Omental fat pad (tissue), 4 donors: Measurements from ENCODE around the gene SART1. TPM values are rescaled to one million over a fixed set of nuclear protein-coding genes. Genes with fewer than 3 reads are reported as not detected.
A peak's percentile ranks its signal among the peaks of the same experiment; 100 is the strongest.

Experiments
- ATAC-seq: fragments of 150-250 bp; one replicate; pipeline ENCODE4 v1.9.1; 2016; ENCODE audit warnings: mild to moderate bottlenecking, moderate library complexity; ENCODE audit not compliant: low FRiP score
- DNase-seq: peaks from one replicate; pipeline ENCODE4 v3.0.0-alpha.2; 2019; ENCODE audit warnings: low spot score
- CTCF ChIP-seq, 3 donors: fragments of 450-650 bp; IDR thresholded peaks; one replicate each; pipeline ENCODE4 v1.5.1; 2016 to 2017; ENCODE audit warnings: antibody characterized with exemption in 3 of 3, mild to moderate bottlenecking in 3 of 3, moderate library complexity in 2 of 3
- total RNA-seq, 4 donors: library from RNA; depleted of rRNA; stranded (reverse); fragments of >200 nt; gene quantifications; one replicate each; pipeline ENCODE4 v1.1.0, GENCODE V29; 2016

Gene SART1
- total RNA-seq, 4 donors from 2014 or later = 22.5 to 62.4 (median 47.1) TPM

DNA sequence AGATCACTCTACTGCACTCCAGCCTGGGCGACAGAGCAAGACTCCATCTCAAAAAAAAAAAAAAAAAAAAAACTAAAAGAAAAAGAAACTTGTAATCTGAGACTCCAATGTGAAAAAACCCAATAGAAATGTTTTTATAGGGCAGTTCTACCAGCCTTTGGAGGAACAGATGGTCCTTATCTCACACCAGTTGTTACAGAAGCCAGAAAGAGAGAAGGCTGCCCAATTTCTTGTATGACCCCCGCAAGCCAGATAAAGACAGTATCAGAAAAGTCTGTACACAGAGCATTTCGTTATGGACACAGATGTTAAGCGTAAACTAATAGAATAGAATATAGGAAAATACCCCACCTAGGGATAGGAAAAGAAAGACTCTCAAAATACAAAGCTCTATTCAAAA, 27.5 kb upstream of the SART1 start:
- DNase-seq (no peak), ATAC-seq (no peak)
- no peak for TF ChIP-seq CTCF (IDR thresholded peaks at IDR 0.05)

DNA sequence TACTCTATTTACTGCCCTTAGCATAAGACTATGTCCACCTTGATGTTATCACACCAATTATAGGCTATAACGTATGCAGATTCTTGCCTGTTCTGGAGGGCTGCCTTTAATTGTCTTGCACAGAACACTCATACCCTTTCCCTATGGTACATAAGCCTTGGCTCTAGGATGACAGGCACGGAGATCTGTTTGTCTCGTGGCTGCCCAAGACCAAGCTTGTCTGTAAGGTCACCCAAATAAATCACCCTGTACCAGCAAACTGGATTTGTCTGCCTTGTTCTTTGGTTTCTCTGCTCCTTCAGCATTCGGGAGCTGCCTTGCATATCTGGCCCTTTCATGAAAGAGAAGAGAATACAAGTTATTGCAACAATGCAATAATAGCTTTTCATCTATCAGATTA, 23.8 kb upstream of the SART1 start:
- ATAC-seq (no peak), DNase-seq (no peak)
- no peak for TF ChIP-seq CTCF (IDR thresholded peaks at IDR 0.05)

DNA sequence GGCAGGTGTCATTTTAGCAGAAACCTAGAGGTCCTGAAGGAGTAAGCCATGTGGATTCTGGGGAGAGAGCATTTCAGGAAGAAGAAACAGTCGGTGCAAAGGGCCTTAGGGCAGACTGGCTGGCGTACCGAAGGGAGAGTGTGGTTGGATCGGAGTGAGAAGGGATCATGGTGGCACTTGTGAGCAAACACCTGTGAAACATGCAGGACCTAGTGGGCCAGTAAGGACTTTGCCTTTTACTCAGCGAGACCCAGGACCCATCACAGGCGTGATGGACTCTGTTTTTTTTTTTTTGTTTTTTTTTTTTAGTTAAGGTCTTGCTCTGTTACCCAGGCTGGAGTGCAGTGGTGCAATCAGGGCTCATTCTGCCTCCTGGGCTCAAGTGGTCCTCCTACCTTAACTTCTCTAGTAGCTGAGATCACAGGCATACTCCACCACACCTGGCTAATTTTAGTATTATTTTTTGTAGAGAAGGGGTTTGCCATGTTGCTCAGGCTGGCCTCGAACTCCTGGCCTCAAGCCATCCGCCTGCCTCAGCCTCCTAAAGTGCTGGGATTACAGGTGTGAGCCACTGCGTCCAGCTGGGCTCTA, 19.7 kb upstream of the SART1 start:
- TF ChIP-seq CTCF (IDR thresholded peaks at IDR 0.05) = no peak
- no peak for DNase-seq
- ATAC-seq = peak; percentile 20

DNA sequence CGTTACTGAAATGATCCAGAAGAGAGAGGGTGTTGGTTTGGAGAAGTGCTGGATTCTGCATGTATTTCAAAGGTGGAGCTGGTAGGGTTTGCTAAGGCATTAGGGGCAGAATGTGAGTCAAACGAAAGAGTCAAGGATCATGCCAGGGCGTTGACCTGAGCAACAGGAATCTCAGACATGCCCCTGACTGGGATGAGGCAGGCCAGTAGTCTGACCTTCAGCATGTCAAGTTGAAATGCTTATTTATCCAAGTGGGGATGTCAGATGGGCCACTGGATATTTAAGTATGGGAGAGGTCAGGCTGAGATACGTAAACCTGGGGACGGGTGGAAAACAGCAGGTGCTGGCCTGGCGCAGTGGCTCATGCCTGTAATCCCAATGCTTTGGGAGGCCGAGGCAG, 19.0 kb upstream of the SART1 start:
- no peak for TF ChIP-seq CTCF (IDR thresholded peaks at IDR 0.05)
- ATAC-seq (no peak), DNase-seq (no peak)

- DNase-seq (no peak), ATAC-seq (no peak)
- TF ChIP-seq CTCF (IDR thresholded peaks at IDR 0.05) = no peak
These were observed 17.3 kb upstream of the SART1 start for GRCh38 chr11:65944191-65944590.

GRCh38 chr11:65944767-65945166, 16.8 kb upstream of the SART1 start:
- no peak for TF ChIP-seq CTCF (IDR thresholded peaks at IDR 0.05)
- DNase-seq (no peak), ATAC-seq (no peak)

GRCh38 chr11:65945430-65945911, 16.1 kb upstream of the SART1 start, which contains the start of gene TSGA10IP:
TSGA10IP (plus strand) TSS chr11:65945480; CDS start chr11:65945676, 196 bp downstream.
- no peak for TF ChIP-seq CTCF (IDR thresholded peaks at IDR 0.05)
- DNase-seq (no peak), ATAC-seq (no peak)
